ENCODE results near the gene GGT5.
"Not testable (repeated sequence)": the region's sequence is repeated elsewhere in the genome, so short reads cannot be mapped to it uniquely, and the experiment has no call there.

GGT5 gene

GRCh38 chr22:24201681-24202614 is 42.9 kb downstream of the GGT5 start:
- peak; percentile 17 for DNase-seq (ENCODE audit: low read depth)

GRCh38 chr22:24200619-24201212 is 44.2 kb downstream of the GGT5 start:
- DNase-seq (ENCODE audit: low read depth) = peak; percentile 84

GRCh38 chr22:24198682-24199052 is 46.2 kb downstream of the GGT5 start:
- DNase-seq (ENCODE audit: low read depth) = no peak

- no peak for DNase-seq (ENCODE audit: low read depth)
These were observed 53.0 kb downstream of the GGT5 start for GRCh38 chr22:24191893-24192292.

GRCh38 chr22:24191381-24191841 is 53.5 kb downstream of the GGT5 start:
- DNase-seq (ENCODE audit: low read depth) = no peak

GRCh38 chr22:24190596-24191208 is 54.2 kb downstream of the GGT5 start:
- no peak for DNase-seq (ENCODE audit: low read depth)

- DNase-seq (ENCODE audit: low read depth) = no peak
These were observed 54.7 kb downstream of the GGT5 start for GRCh38 chr22:24190159-24190540.

GRCh38 chr22:24189249-24190158 is 55.4 kb downstream of the GGT5 start:
- DNase-seq (ENCODE audit: low read depth) = peak; percentile 74

- no peak for DNase-seq (ENCODE audit: low read depth)
These were observed 56.1 kb downstream of the GGT5 start for GRCh38 chr22:24188705-24189248.

- DNase-seq (ENCODE audit: low read depth) = no peak
These were observed 56.9 kb downstream of the GGT5 start for GRCh38 chr22:24187731-24188644.

- no peak for DNase-seq (ENCODE audit: low read depth)
These were observed 57.8 kb downstream of the GGT5 start for GRCh38 chr22:24186892-24187670.

- no peak for DNase-seq (ENCODE audit: low read depth)
These were observed 58.5 kb downstream of the GGT5 start for GRCh38 chr22:24186352-24186740.

- DNase-seq (ENCODE audit: low read depth) = no peak
These were observed 59.2 kb downstream of the GGT5 start for GRCh38 chr22:24185501-24186351.

- no peak for DNase-seq (ENCODE audit: low read depth)
These were observed 59.8 kb downstream of the GGT5 start for GRCh38 chr22:24185001-24185500.

GRCh38 chr22:24184057-24184798 is 60.7 kb downstream of the GGT5 start:
- no peak for DNase-seq (ENCODE audit: low read depth)

GRCh38 chr22:24183321-24184031 is 61.4 kb downstream of the GGT5 start:
- no peak for DNase-seq (ENCODE audit: low read depth)

- not testable (repeated sequence) for DNase-seq (ENCODE audit: low read depth)
These were observed 62.0 kb downstream of the GGT5 start for GRCh38 chr22:24182900-24183246.

All from EH (cell line).